Tibial nerve (tissue), 4 donors: ENCODE data around the gene SLC25A51.

Source experiments
- EP300 ChIP-seq, 2 donors: sonication (generic); formaldehyde crosslinking; IDR thresholded peaks; one replicate each; pipeline ENCODE4 v1.6.1; 2017; ENCODE audit warnings: antibody characterized with exemption in 2 of 2, mild to moderate bottlenecking in 1 of 2
- TF ChIP-seq, protein P1 (sequence below), 5 experiments: fragments of 200-600 bp in 3 of 5; fragments of 450-650 bp in 2 of 5; sonication (generic) in 3 of 5; IDR thresholded peaks; one replicate each; pipeline ENCODE4 v1.5.1; 2016 to 2019; ENCODE audit warnings: antibody characterized with exemption in 5 of 5, mild to moderate bottlenecking in 3 of 5, moderate library complexity in 2 of 5

DNA sequence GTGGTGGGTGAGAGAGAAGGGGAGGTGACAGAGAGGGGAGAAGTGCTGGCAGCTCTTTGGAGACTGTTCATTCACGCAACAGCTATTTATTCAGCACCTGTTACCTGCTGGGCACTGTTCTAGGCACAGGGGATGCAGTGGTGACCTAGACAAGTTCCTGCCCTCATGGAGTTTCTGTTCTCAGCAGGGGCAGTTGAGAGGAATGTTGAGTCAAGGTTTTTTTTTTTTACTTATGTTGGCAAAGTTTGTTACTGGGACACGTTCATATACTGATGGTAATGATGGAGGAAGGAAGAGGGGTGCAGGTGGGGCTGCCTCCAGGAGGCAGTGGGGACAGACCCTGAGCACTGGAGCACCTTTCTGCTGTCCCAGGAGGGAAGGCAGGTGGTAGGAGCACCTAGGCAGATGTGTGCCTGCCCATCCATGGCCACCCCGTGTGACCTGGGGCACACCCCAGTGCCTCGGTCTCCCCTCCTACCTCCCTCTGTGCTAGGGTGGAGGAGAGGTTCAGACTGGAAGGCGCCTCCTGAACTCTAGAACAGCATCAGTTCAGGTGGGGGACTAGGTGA lies 49.4 kb upstream of the SLC25A51 start:
- TF ChIP-seq, protein P1, sequence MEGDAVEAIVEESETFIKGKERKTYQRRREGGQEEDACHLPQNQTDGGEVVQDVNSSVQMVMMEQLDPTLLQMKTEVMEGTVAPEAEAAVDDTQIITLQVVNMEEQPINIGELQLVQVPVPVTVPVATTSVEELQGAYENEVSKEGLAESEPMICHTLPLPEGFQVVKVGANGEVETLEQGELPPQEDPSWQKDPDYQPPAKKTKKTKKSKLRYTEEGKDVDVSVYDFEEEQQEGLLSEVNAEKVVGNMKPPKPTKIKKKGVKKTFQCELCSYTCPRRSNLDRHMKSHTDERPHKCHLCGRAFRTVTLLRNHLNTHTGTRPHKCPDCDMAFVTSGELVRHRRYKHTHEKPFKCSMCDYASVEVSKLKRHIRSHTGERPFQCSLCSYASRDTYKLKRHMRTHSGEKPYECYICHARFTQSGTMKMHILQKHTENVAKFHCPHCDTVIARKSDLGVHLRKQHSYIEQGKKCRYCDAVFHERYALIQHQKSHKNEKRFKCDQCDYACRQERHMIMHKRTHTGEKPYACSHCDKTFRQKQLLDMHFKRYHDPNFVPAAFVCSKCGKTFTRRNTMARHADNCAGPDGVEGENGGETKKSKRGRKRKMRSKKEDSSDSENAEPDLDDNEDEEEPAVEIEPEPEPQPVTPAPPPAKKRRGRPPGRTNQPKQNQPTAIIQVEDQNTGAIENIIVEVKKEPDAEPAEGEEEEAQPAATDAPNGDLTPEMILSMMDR (IDR thresholded peaks at IDR 0.05), result no peak
- TF ChIP-seq EP300 (IDR thresholded peaks at IDR 0.05), result no peak
